ENCODE data around the gene CEP72.
"Not testable (repeated sequence)": the region's sequence is repeated elsewhere in the genome, so short reads cannot be mapped to it uniquely, and the experiment has no call there.

The CEP72 gene

DNA sequence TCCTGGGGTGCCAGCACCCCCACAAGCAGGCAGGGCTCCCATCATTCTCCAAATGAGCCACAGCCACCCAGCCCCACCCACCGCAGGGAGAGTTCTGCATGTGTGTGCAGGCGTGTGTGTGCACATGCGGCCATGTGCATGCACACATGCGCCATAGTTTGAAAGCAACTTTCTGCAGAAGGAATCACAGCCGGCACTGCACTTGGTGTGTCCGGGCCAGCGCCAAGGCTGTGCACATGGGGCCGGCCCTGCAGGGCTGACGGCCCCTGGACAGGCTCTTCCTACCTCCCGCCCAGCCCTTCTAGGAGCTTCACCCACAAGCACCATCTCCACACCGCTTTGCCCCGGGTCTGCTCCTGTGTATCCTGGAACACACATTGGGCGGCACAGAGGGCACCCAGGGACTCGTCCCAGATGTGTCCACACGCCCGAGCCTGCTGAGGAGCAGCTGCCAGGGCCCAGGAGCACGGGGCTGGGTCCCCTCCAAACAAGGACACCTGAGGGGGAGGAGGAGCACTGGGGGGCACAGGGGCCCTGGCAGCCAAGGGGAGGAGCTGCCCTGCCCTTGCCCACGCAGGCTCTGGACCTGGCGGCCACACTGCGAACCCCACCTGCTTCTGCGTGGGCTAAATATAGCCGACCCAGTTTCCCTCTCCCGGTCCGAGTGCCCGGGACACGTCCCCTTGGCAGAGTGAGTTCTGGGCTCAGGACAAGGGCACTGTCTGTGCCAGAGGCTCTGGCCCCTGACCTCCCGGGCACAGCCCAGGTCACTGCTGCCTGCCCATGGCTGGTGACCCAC is 61.9 kb downstream of the CEP72 start:
- H3K4me1 ChIP-seq (ENCODE audit: insufficient read depth, low read length), result peaks cover 29% of the 10 kb centered on the region
- H2AFZ ChIP-seq (ENCODE audit: low read depth, low read length), result no peak overlapping the region
- H3K36me3 ChIP-seq (ENCODE audit: insufficient read depth, low read length), result no peaks in the 10 kb centered on the region
- H3K4me3 ChIP-seq (ENCODE audit: low read length), result no peak overlapping the region
- no peaks in the 10 kb centered on the region for H3K9me3 ChIP-seq (ENCODE audit: low read length)
- H3K27me3 ChIP-seq (ENCODE audit: insufficient read depth, low read length), result no peaks in the 10 kb centered on the region

DNA sequence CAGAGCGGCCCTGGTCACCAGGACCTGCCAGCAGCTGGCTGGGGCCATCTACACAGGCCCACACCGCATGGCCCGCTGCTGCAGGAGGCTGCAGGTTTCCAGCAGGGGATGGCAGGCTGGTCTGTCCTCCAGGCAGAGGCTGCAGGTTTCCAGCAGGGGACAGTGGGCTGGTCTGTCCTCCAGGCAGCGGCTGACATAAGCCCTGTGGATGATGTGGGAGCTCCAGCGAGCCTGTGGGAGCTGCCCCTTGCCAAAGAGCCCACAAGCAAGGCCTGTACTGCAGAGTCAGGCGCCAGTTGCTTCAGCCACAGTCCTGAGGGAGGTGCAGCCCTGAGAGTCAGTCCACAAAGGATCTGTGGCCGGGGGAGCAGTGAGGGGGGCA is 62.5 kb downstream of the CEP72 start:
- no peaks in the 10 kb centered on the region for H3K36me3 ChIP-seq (ENCODE audit: insufficient read depth, low read length)
- no peak overlapping the region for H3K4me3 ChIP-seq (ENCODE audit: low read length)
- H3K27me3 ChIP-seq (ENCODE audit: insufficient read depth, low read length), result no peaks in the 10 kb centered on the region
- H2AFZ ChIP-seq (ENCODE audit: low read depth, low read length), result no peak overlapping the region
- H3K9me3 ChIP-seq (ENCODE audit: low read length), result no peaks in the 10 kb centered on the region
- peaks cover 29% of the 10 kb centered on the region for H3K4me1 ChIP-seq (ENCODE audit: insufficient read depth, low read length)

GRCh38 chr5:675111-675870 is 63.2 kb downstream of the CEP72 start:
- Histone ChIP-seq H3K9me3 (ENCODE audit: low read length) (no peaks in the 10 kb centered on the region), H3K4me1 (ENCODE audit: insufficient read depth, low read length) (peaks cover 29% of the 10 kb centered on the region), H3K36me3 (ENCODE audit: insufficient read depth, low read length) (no peaks in the 10 kb centered on the region), H3K27me3 (ENCODE audit: insufficient read depth, low read length) (no peaks in the 10 kb centered on the region), H2AFZ (ENCODE audit: low read depth, low read length) (no peak overlapping the region), H3K4me3 (ENCODE audit: low read length) (no peak overlapping the region)

DNA sequence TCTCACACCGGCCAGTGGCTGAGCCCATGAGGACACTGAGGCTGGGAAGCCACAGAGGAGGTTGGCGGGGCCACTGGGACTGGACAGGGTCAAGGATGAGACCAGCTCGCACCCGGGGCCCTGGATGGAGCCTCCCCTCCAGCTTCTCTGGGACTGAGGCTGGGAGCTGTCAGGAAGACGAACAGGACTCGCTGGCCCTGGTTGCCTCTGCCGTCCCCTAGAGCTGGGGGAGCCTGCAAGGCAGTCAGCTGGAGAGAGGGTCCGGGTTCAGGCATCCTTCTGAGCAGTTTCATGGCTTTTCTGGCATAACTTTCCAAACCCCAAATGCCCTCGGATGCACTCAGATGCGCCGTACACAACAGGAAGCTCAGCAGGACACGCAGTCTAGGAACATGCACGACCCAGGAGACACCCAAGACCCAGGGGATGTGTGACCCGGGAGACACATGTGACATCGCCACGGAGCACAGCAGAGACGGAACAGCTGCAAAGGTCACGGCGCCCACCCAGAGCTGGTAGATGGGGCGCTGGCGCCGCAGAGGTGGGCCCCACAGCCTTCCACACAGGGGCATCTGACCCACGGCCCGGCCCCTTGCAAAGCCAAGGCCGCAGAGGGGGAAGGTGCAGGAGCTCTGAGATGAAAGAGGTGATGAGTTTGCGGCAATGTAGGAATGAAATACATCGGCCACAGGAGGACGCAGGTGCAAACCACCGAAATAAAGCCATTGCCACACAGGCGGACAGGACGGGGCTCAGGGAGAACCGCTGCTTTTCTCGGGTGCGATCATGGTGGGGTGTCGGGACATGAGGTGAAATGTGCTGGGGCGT is 63.9 kb downstream of the CEP72 start:
- no peaks in the 10 kb centered on the region for H3K27me3 ChIP-seq (ENCODE audit: insufficient read depth, low read length)
- no peak overlapping the region for H2AFZ ChIP-seq (ENCODE audit: low read depth, low read length)
- H3K36me3 ChIP-seq (ENCODE audit: insufficient read depth, low read length), result no peaks in the 10 kb centered on the region
- no peaks in the 10 kb centered on the region for H3K9me3 ChIP-seq (ENCODE audit: low read length)
- H3K4me1 ChIP-seq (ENCODE audit: insufficient read depth, low read length), result peaks cover 29% of the 10 kb centered on the region
- no peak overlapping the region for H3K4me3 ChIP-seq (ENCODE audit: low read length)

- no peak overlapping the region for H3K4me3 ChIP-seq (ENCODE audit: low read length)
- peaks cover 28% of the 10 kb centered on the region for H3K4me1 ChIP-seq (ENCODE audit: insufficient read depth, low read length)
- H3K36me3 ChIP-seq (ENCODE audit: insufficient read depth, low read length), result no peaks in the 10 kb centered on the region
- H3K27me3 ChIP-seq (ENCODE audit: insufficient read depth, low read length), result no peaks in the 10 kb centered on the region
- no peak overlapping the region for H2AFZ ChIP-seq (ENCODE audit: low read depth, low read length)
- no peaks in the 10 kb centered on the region for H3K9me3 ChIP-seq (ENCODE audit: low read length)
Measured at GRCh38 chr5:676699-677076, 64.5 kb downstream of the CEP72 start.

GRCh38 chr5:677131-678101 is 65.3 kb downstream of the CEP72 start:
- H3K4me3 ChIP-seq (ENCODE audit: low read length), result no peak overlapping the region
- H3K4me1 ChIP-seq (ENCODE audit: insufficient read depth, low read length), result peaks cover 21% of the 10 kb centered on the region
- no peaks in the 10 kb centered on the region for H3K36me3 ChIP-seq (ENCODE audit: insufficient read depth, low read length)
- no peaks in the 10 kb centered on the region for H3K27me3 ChIP-seq (ENCODE audit: insufficient read depth, low read length)
- no peaks in the 10 kb centered on the region for H3K9me3 ChIP-seq (ENCODE audit: low read length)
- H2AFZ ChIP-seq (ENCODE audit: low read depth, low read length), result no peak overlapping the region

GRCh38 chr5:678521-678920 is 66.4 kb downstream of the CEP72 start:
- not testable (repeated sequence) for H3K4me3 ChIP-seq (ENCODE audit: low read length); H3K27me3 ChIP-seq (ENCODE audit: insufficient read depth, low read length)
- peaks cover 10% of the 10 kb centered on the region for H3K4me1 ChIP-seq (ENCODE audit: insufficient read depth, low read length)

DNA sequence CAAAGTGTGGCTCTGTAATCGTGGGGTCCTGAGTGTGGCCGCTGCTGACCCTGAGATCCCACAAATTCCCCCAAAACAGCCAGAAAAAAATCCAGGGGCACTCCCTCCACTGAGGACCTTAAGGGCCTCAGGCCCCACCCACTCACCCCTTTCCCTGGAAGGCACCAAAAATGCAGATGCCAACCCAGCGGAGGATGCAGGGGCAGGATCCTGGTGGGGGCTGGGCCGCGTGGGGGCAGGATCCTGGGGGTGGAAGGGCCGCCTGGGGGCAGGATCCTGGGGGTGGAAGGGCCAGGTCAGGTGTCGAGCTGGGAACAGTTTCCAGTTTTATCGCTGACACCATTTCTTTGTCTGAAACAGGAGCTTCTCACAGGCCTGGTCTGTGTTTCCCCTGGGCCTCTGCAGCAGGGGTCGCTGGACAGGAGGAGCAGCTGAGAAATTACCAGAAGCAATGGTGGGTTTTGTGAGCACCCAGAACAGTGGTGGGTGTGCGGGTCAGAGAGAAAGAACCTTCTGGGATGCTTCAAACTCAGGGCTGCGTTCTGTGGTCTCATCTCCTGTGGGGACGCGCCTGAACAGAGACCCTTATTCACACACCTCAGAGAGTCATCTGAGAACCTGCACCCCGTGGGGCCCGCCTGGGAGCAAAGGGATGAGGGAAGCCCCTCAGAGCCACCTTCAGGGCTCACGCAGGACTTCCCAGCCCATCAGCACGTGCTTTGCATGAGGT is 67.2 kb downstream of the CEP72 start:
- H3K36me3 ChIP-seq (ENCODE audit: insufficient read depth, low read length); H3K27me3 ChIP-seq (ENCODE audit: insufficient read depth, low read length); H3K4me1 ChIP-seq (ENCODE audit: insufficient read depth, low read length); H3K4me3 ChIP-seq (ENCODE audit: low read length); H2AFZ ChIP-seq (ENCODE audit: low read depth, low read length); H3K9me3 ChIP-seq (ENCODE audit: low read length): not testable (repeated sequence)

More at GRCh38 chr5:678521-678920, 66.4 kb downstream of the CEP72 start:
- not testable (repeated sequence) for H3K36me3 ChIP-seq (ENCODE audit: insufficient read depth, low read length); H2AFZ ChIP-seq (ENCODE audit: low read depth, low read length); H3K9me3 ChIP-seq (ENCODE audit: low read length)

DNA sequence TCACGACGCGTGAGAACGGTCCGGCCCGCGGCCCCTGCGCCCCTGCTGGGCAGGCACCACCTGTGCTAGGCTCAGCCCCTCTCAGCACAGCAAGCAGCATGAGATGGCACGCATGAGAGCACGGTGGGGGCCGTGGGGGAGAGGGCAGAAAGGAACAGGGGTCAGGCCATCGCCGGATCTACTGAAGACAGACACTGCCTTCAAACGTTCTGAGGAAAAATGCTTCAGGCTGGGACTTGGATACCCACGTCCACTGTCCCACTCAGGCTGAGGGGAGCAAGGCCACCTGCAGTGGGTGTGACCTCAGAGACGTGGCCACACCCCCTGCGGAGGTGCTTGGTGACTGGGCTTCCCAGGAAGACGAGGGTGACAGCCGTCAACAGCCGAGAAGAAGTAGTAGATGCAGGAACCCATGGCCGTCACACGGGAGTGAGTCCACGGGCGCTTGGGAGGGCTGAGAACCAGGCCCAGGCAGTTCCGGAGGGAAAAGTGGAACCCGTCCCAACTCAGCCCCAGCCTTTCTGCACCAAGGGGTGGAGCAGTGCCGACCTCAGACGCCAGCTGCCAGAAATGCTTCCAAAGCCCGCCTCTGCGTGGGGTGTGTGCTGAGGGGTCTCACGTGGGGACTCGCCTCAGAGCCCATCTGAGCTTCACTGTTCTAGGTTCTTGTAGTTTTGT is 68.1 kb downstream of the CEP72 start:
- not testable (repeated sequence) for H3K36me3 ChIP-seq (ENCODE audit: insufficient read depth, low read length); H3K9me3 ChIP-seq (ENCODE audit: low read length); H2AFZ ChIP-seq (ENCODE audit: low read depth, low read length); H3K27me3 ChIP-seq (ENCODE audit: insufficient read depth, low read length); H3K4me3 ChIP-seq (ENCODE audit: low read length); H3K4me1 ChIP-seq (ENCODE audit: insufficient read depth, low read length)

DNA sequence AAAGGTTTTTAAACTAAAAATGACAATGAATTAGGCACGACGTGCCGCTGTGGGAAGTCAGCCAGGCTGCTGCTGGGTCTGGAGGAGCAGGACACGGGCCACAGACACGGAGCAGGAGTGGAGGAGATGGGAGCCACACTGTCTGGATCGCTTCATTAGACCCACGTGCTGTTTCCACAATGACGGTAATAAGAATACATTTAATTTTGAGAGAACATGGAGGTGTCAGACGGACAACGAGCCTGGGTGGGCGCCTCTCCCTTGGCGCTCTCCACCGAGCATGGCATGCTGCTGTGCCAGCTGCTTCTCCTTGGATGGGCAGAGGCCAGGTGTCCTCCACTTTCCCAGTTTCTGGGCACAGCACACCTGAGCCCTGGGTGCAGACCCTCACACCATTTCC is 68.7 kb downstream of the CEP72 start:
- not testable (repeated sequence) for H3K4me3 ChIP-seq (ENCODE audit: low read length); H3K27me3 ChIP-seq (ENCODE audit: insufficient read depth, low read length); H3K9me3 ChIP-seq (ENCODE audit: low read length); H3K4me1 ChIP-seq (ENCODE audit: insufficient read depth, low read length); H3K36me3 ChIP-seq (ENCODE audit: insufficient read depth, low read length); H2AFZ ChIP-seq (ENCODE audit: low read depth, low read length)

- not testable (repeated sequence) for H3K27me3 ChIP-seq (ENCODE audit: insufficient read depth, low read length); H3K36me3 ChIP-seq (ENCODE audit: insufficient read depth, low read length); H3K4me1 ChIP-seq (ENCODE audit: insufficient read depth, low read length); H3K4me3 ChIP-seq (ENCODE audit: low read length); H2AFZ ChIP-seq (ENCODE audit: low read depth, low read length); H3K9me3 ChIP-seq (ENCODE audit: low read length)
Measured at GRCh38 chr5:681317-682191, 69.4 kb downstream of the CEP72 start.

Data from neuron (in vitro differentiated cells).